ENCODE data around the gene AMBP. TPM values are rescaled to one million over a fixed set of nuclear protein-coding genes. Genes with fewer than 3 reads are reported as not detected.

Gene AMBP
- total and polyA plus RNA-seq, 2 experiments from 2014 or later, result not detected

GRCh38 chr9:114055894-114056293, 22.2 kb downstream of the AMBP start:
- TF ChIP-seq EZH2phosphoT487 (IDR thresholded peaks at IDR 0.05; ENCODE audit: insufficient read depth, low read depth) (no peak), EZH2 (IDR thresholded peaks at IDR 0.05; ENCODE audit: insufficient read depth, poor library complexity, severe bottlenecking) (no peak)
- H3K4me1 ChIP-seq (ENCODE audit: insufficient read depth), result no peaks in the 10 kb centered on the region
- no peaks in the 10 kb centered on the region for H3F3A ChIP-seq (ENCODE audit: insufficient read depth)
- no peak overlapping the region for H3K9ac ChIP-seq
- no peaks in the 10 kb centered on the region for H3K9me3 ChIP-seq (ENCODE audit: low read depth)
- H3K27me3 ChIP-seq (replicated peaks; ENCODE audit: insufficient read depth), result no peaks in the 10 kb centered on the region
- in situ Hi-C loops (cut with MboI), result no loop called here
- H3K79me2 ChIP-seq (ENCODE audit: insufficient read depth), result no peaks in the 10 kb centered on the region
- H3K36me3 ChIP-seq (ENCODE audit: low read depth), result no peaks in the 10 kb centered on the region
- H2AFZ ChIP-seq, result no peak overlapping the region
- H3K4me2 ChIP-seq (ENCODE audit: unreplicated experiment), result no peak overlapping the region
- no peak for DNase-seq
- no peak overlapping the region for H3K4me3 ChIP-seq
- WGBS, 2 experiments (ENCODE audit: low coverage in 1 of 2, low lambda C conversion rate in 2 of 2, missing lambda C conversion rate in 2 of 2), result 97% methylated on average over 7 of the region's 7 CpGs
- H4K20me1 ChIP-seq (ENCODE audit: insufficient read depth), result no peaks in the 10 kb centered on the region
- no peaks in the 10 kb centered on the region for H3K9me2 ChIP-seq (ENCODE audit: insufficient read depth)
- H3K27ac ChIP-seq, result no peak overlapping the region

GRCh38 chr9:114055061-114055460, 23.0 kb downstream of the AMBP start:
- H3K4me3 ChIP-seq, result no peak overlapping the region
- no peaks in the 10 kb centered on the region for H3K79me2 ChIP-seq (ENCODE audit: insufficient read depth)
- no peaks in the 10 kb centered on the region for H3F3A ChIP-seq (ENCODE audit: insufficient read depth)
- in situ Hi-C loops (cut with MboI), result no loop called here
- no peaks in the 10 kb centered on the region for H3K9me3 ChIP-seq (ENCODE audit: low read depth)
- H4K20me1 ChIP-seq (ENCODE audit: insufficient read depth), result no peaks in the 10 kb centered on the region
- no peak overlapping the region for H2AFZ ChIP-seq
- no peak overlapping the region for H3K27ac ChIP-seq
- no peak for DNase-seq
- H3K9ac ChIP-seq, result no peak overlapping the region
- H3K4me2 ChIP-seq (ENCODE audit: unreplicated experiment), result no peak overlapping the region
- no peak for TF ChIP-seq EZH2 (IDR thresholded peaks at IDR 0.05; ENCODE audit: insufficient read depth, poor library complexity, severe bottlenecking)
- TF ChIP-seq EZH2phosphoT487 (IDR thresholded peaks at IDR 0.05; ENCODE audit: insufficient read depth, low read depth), result no peak
- H3K4me1 ChIP-seq (ENCODE audit: insufficient read depth), result no peaks in the 10 kb centered on the region
- H3K9me2 ChIP-seq (ENCODE audit: insufficient read depth), result no peaks in the 10 kb centered on the region
- H3K36me3 ChIP-seq (ENCODE audit: low read depth), result no peaks in the 10 kb centered on the region
- WGBS, 2 experiments (ENCODE audit: low coverage in 1 of 2, low lambda C conversion rate in 2 of 2, missing lambda C conversion rate in 2 of 2), result 93 to 95% methylated on average over 18 of the region's 18 CpGs
- no peaks in the 10 kb centered on the region for H3K27me3 ChIP-seq (replicated peaks; ENCODE audit: insufficient read depth)

DNA sequence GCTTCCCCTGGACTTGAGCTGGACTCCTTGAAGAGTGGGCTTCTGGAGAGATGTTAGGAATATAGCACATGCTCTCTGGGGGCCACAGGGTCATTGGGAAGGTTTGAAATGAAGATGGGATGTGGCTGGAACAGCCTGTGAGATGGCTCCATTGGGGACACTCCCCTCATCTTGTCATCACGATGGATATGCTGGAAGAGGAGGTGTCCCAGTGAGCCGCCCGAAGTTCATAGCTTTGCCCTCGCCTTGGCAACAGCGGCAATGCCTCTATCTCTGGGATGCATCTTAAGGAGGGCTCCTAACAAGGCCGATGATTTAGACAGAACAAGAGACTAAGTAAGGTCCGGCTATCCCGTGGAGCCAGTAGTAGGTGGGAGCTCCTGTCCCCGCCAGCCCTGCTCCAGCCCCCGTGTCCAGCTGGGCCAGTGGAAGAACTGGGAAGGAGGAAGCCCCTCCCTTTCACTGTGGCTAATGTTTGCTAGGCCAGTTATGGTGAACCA, 23.9 kb downstream of the AMBP start:
- Histone ChIP-seq H3K36me3 (ENCODE audit: low read depth) (no peaks in the 10 kb centered on the region), H3K9me2 (ENCODE audit: insufficient read depth) (no peaks in the 10 kb centered on the region), H3K79me2 (ENCODE audit: insufficient read depth) (no peaks in the 10 kb centered on the region), H3K27ac (no peak overlapping the region), H3K4me2 (ENCODE audit: unreplicated experiment) (no peak overlapping the region), H3F3A (ENCODE audit: insufficient read depth) (no peaks in the 10 kb centered on the region), H3K4me3 (no peak overlapping the region), H3K9me3 (ENCODE audit: low read depth) (no peaks in the 10 kb centered on the region), H3K27me3 (replicated peaks; ENCODE audit: insufficient read depth) (no peaks in the 10 kb centered on the region), H4K20me1 (ENCODE audit: insufficient read depth) (no peaks in the 10 kb centered on the region), H2AFZ (no peak overlapping the region), H3K4me1 (ENCODE audit: insufficient read depth) (no peaks in the 10 kb centered on the region), H3K9ac (no peak overlapping the region)
- in situ Hi-C loops (cut with MboI), result no loop called here
- TF ChIP-seq EZH2 (IDR thresholded peaks at IDR 0.05; ENCODE audit: insufficient read depth, poor library complexity, severe bottlenecking) (no peak), EZH2phosphoT487 (IDR thresholded peaks at IDR 0.05; ENCODE audit: insufficient read depth, low read depth) (no peak)
- no peak for DNase-seq
- 84 to 89% methylated on average over 10 of the region's 10 CpGs for WGBS, 2 experiments (ENCODE audit: low coverage in 1 of 2, low lambda C conversion rate in 2 of 2, missing lambda C conversion rate in 2 of 2)

- Histone ChIP-seq H2AFZ (no peak overlapping the region), H3K79me2 (ENCODE audit: insufficient read depth) (no peaks in the 10 kb centered on the region), H3K27me3 (replicated peaks; ENCODE audit: insufficient read depth) (no peaks in the 10 kb centered on the region), H3K9me2 (ENCODE audit: insufficient read depth) (no peaks in the 10 kb centered on the region), H3K9me3 (ENCODE audit: low read depth) (no peaks in the 10 kb centered on the region), H3K36me3 (ENCODE audit: low read depth) (no peaks in the 10 kb centered on the region), H3K9ac (no peak overlapping the region), H3K4me2 (ENCODE audit: unreplicated experiment) (no peak overlapping the region), H3K27ac (no peak overlapping the region), H3K4me1 (ENCODE audit: insufficient read depth) (no peaks in the 10 kb centered on the region), H4K20me1 (ENCODE audit: insufficient read depth) (no peaks in the 10 kb centered on the region), H3K4me3 (no peak overlapping the region), H3F3A (ENCODE audit: insufficient read depth) (no peaks in the 10 kb centered on the region)
- in situ Hi-C loops (cut with MboI), result no loop called here
- WGBS, 2 experiments (ENCODE audit: low coverage in 1 of 2, low lambda C conversion rate in 2 of 2, missing lambda C conversion rate in 2 of 2), result 98 to 99% methylated on average over 8 of the region's 8 CpGs
- no peak for DNase-seq
- TF ChIP-seq EZH2phosphoT487 (IDR thresholded peaks at IDR 0.05; ENCODE audit: insufficient read depth, low read depth), result no peak
- TF ChIP-seq EZH2 (IDR thresholded peaks at IDR 0.05; ENCODE audit: insufficient read depth, poor library complexity, severe bottlenecking), result no peak
Observed at GRCh38 chr9:114053246-114054005, 24.7 kb downstream of the AMBP start.
